Sigmoid colon (tissue), 7 donors: Measurements from ENCODE around the gene CCDC178. TPM values are rescaled to one million over a fixed set of nuclear protein-coding genes. Genes with fewer than 3 reads are reported as not detected.

Source experiments
- DNase-seq: peaks from one replicate; pipeline ENCODE4 v3.0.0-alpha.2; 2019
- H3K27ac ChIP-seq, 4 donors: fragments of 200-600 bp; sonication (generic); one replicate each; pipeline ENCODE4 v1.5.1; 2016 to 2019; ENCODE audit warnings: mild to moderate bottlenecking in 1 of 4
- H3K27me3 ChIP-seq, 3 donors: fragments of 200-600 bp; sonication (generic); one replicate each; pipeline ENCODE4 v1.5.1; 2019; ENCODE audit warnings: mild to moderate bottlenecking in 1 of 3
- H3K36me3 ChIP-seq, 4 donors: fragments of 200-600 bp; sonication (generic); one replicate each; pipeline ENCODE4 v1.5.1; 2016 to 2019
- H3K4me1 ChIP-seq, 4 donors: fragments of 200-600 bp; sonication (generic); one replicate each; pipeline ENCODE4 v1.5.1; 2017 to 2019
- H3K4me3 ChIP-seq, 4 donors: fragments of 200-600 bp; sonication (generic); one replicate each; pipeline ENCODE4 v1.5.1; 2017 to 2019; ENCODE audit warnings: mild to moderate bottlenecking in 2 of 4, moderate library complexity in 1 of 4
- H3K9me3 ChIP-seq, 4 donors: fragments of 200-600 bp in 3 of 4; sonication (generic) in 3 of 4; one replicate each; pipeline versions ENCODE4 v1.5.1 to v1.6.1; 2013 to 2019
- CTCF ChIP-seq, 4 experiments: fragments of 450-650 bp in 3 of 4; fragments of 200-600 bp in 1 of 4; IDR thresholded peaks; one replicate each; pipeline ENCODE4 v1.5.1; 2016 to 2019; ENCODE audit warnings: antibody characterized with exemption in 4 of 4, mild to moderate bottlenecking in 3 of 4, moderate library complexity in 2 of 4
- EP300 ChIP-seq, 4 donors: sonication (generic); formaldehyde crosslinking; IDR thresholded peaks; one replicate each; pipeline ENCODE4 v1.6.1; 2017; ENCODE audit warnings: antibody characterized with exemption in 4 of 4
- POLR2A ChIP-seq, 2 donors: fragments of 450-650 bp; IDR thresholded peaks; one replicate each; pipeline ENCODE4 v1.6.1; 2016; ENCODE audit warnings: antibody characterized with exemption in 2 of 2, mild to moderate bottlenecking in 2 of 2, moderate library complexity in 2 of 2
- POLR2AphosphoS5 ChIP-seq, 4 donors: sonication (generic); formaldehyde crosslinking; IDR thresholded peaks; one replicate each; pipeline ENCODE4 v1.6.1; 2017; ENCODE audit warnings: antibody characterized with exemption in 4 of 4
- WGBS, 2 donors: extraction: QIAGEN DNeasy Blood & Tissue Kit; methylation state at CpG; one replicate each; pipeline ENCODE4 v1.1.7; 2013; 5-methylcytosine and 5-hydroxymethylcytosine counted together
- intact Hi-C: fragments of 100-400 bp; cut with DNase I; formaldehyde crosslinking; loops from one replicate; pipeline ENCODE4 v1.15.1; 2023
- polyA plus RNA-seq, 3 donors: library from polyadenylated mRNA; stranded (reverse); fragments of 200-250 nt; gene quantifications; one replicate each; pipeline ENCODE4 v1.2.3, GENCODE V29; 2013
- total RNA-seq, 4 donors: library from RNA; depleted of rRNA; stranded (reverse); fragments of >200 nt; gene quantifications; one replicate each; pipeline ENCODE4 v1.1.0, GENCODE V29; 2016
- donor health status: healthy with polysubstance abuse.
- donor health status: Bipolar disorder and iron deficiency.
- donor health status: healthy.

CCDC178 gene
- total and polyA plus RNA-seq, 7 donors = under 0.01 to 1.7 (median 0.66) TPM; not detected in 2

- no peak for TF ChIP-seq CTCF (IDR thresholded peaks at IDR 0.05)
- no peak for TF ChIP-seq EP300 (IDR thresholded peaks at IDR 0.05)
- no peak for TF ChIP-seq POLR2A (IDR thresholded peaks at IDR 0.05)
- TF ChIP-seq POLR2AphosphoS5 (IDR thresholded peaks at IDR 0.05) = no peak
- WGBS, 2 donors = 67 to 77% methylated on average over 1 of the region's 1 CpG
- H3K27ac ChIP-seq = no peak overlapping the region
- H3K4me3 ChIP-seq = no peak overlapping the region
- no peak for DNase-seq
- no peaks in the 10 kb centered on the region for H3K27me3 ChIP-seq
- H3K4me1 ChIP-seq = no peaks in the 10 kb centered on the region
- H3K9me3 ChIP-seq = no peaks in the 10 kb centered on the region
- H3K36me3 ChIP-seq = no peaks in the 10 kb centered on the region
- intact Hi-C loops = no loop called here
These were observed 133.0 kb downstream of the CCDC178 start for GRCh38 chr18:33307520-33307919.

DNA sequence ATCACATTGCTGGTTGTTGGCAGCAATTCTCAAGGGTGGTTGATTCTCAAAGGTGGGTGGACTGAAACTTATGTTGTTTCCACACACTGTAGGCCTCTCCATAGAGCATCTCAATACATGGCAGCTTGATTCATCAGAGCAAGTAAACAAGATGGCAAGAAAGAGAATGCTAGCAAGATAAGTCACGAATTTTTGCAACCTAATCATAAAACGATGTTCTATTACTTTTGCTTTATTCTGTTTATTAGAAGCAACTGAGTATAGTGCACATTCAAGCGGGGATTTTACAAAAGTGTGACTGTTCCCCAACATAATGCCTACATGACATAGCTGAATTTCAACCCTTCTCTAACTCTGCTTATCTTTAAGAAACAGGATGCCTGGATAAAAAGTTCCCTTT is 136.2 kb downstream of the CCDC178 start:
- H3K4me3 ChIP-seq = no peak overlapping the region
- WGBS, 2 donors = 75 to 84% methylated on average over 3 of the region's 3 CpGs
- no peak for TF ChIP-seq POLR2AphosphoS5 (IDR thresholded peaks at IDR 0.05)
- no peak for TF ChIP-seq EP300 (IDR thresholded peaks at IDR 0.05)
- H3K9me3 ChIP-seq = no peaks in the 10 kb centered on the region
- DNase-seq = no peak
- intact Hi-C loops = no loop called here
- no peaks in the 10 kb centered on the region for H3K36me3 ChIP-seq
- no peaks in the 10 kb centered on the region for H3K27me3 ChIP-seq
- no peak overlapping the region for H3K27ac ChIP-seq
- no peaks in the 10 kb centered on the region for H3K4me1 ChIP-seq

DNA sequence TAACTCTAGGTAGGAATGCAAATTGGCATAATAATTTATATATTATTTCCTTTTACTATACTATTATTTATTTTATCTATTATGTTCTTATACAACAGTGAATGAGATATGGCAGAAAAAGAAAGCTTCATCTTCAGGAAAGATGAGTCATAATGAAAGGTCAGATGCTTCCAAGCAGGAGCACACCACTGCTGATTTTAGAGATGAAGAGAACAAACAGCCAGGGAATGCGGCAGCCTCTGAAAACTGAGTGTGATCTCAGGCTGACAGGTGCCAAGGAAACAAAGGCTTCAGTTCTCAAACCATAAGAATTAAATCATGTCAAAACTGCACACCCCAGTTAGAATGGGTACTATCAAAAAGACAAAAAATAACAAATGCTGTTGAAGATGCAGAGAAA is 149.0 kb downstream of the CCDC178 start:
- no peaks in the 10 kb centered on the region for H3K4me1 ChIP-seq
- no peaks in the 10 kb centered on the region for H3K27me3 ChIP-seq
- DNase-seq = no peak
- 55 to 86% methylated on average over 1 of the region's 1 CpG for WGBS, 2 donors
- no peak for TF ChIP-seq POLR2AphosphoS5 (IDR thresholded peaks at IDR 0.05)
- no peaks in the 10 kb centered on the region for H3K9me3 ChIP-seq
- H3K4me3 ChIP-seq = no peak overlapping the region
- no peak overlapping the region for H3K27ac ChIP-seq
- no peaks in the 10 kb centered on the region for H3K36me3 ChIP-seq
- intact Hi-C loops = no loop called here

- Histone ChIP-seq H3K4me3 (no peak overlapping the region), H3K9me3 (no peaks in the 10 kb centered on the region), H3K27ac (no peak overlapping the region), H3K36me3 (no peaks in the 10 kb centered on the region), H3K4me1 (no peaks in the 10 kb centered on the region), H3K27me3 (no peaks in the 10 kb centered on the region)
- no peak for DNase-seq
- intact Hi-C loops = no loop called here
- 89 to 91% methylated on average over 3 of the region's 3 CpGs for WGBS, 2 donors
- no peak for TF ChIP-seq POLR2AphosphoS5 (IDR thresholded peaks at IDR 0.05)
- no peak for TF ChIP-seq CTCF (IDR thresholded peaks at IDR 0.05)
- no peak for TF ChIP-seq POLR2A (IDR thresholded peaks at IDR 0.05)
- TF ChIP-seq EP300 (IDR thresholded peaks at IDR 0.05) = no peak
These were observed 152.3 kb downstream of the CCDC178 start for GRCh38 chr18:33288082-33288716.

DNA sequence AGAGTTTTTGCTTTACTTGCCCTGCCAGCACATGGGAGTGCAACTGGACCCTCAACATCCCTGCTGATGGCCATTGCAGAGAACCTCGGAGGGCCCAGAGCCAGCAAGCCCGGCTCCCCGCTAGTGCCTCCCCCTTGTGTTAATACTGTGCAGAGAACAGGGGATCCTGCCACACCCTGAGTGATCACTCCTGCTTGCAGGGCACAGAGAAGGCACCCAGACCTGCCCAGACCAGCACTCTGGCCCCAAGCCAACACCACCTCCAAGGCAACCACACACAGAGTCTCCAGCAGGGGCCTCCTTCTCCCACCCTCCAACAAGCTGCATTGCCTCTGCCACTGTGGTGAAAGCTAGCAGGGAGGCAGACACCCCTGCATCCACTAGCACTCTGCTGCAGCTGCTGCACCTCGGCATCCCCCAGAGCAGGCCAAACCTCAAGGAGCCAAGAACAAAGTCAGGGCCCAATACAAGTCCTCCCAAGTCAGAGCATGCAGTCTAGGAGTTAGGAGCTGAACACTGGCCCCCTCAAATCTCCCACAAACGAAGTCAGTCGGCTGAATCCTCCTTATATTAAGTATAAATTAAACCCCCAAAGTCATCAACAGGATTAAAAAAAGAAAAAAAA is 157.7 kb downstream of the CCDC178 start:
- intact Hi-C loops = no loop called here
- no peak for DNase-seq
- TF ChIP-seq POLR2A (IDR thresholded peaks at IDR 0.05) = no peak
- no peak for TF ChIP-seq CTCF (IDR thresholded peaks at IDR 0.05)
- no peak for TF ChIP-seq POLR2AphosphoS5 (IDR thresholded peaks at IDR 0.05)
- no peak for TF ChIP-seq EP300 (IDR thresholded peaks at IDR 0.05)
- WGBS, 2 donors = 78 to 84% methylated on average over 6 of the region's 6 CpGs
- Histone ChIP-seq H3K36me3 (no peaks in the 10 kb centered on the region), H3K27ac (no peak overlapping the region), H3K9me3 (no peaks in the 10 kb centered on the region), H3K27me3 (no peaks in the 10 kb centered on the region), H3K4me1 (no peaks in the 10 kb centered on the region), H3K4me3 (no peak overlapping the region)
